ENCODE measurements around the gene ADI1.

The ADI1 gene, protein sequence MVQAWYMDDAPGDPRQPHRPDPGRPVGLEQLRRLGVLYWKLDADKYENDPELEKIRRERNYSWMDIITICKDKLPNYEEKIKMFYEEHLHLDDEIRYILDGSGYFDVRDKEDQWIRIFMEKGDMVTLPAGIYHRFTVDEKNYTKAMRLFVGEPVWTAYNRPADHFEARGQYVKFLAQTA

DNA sequence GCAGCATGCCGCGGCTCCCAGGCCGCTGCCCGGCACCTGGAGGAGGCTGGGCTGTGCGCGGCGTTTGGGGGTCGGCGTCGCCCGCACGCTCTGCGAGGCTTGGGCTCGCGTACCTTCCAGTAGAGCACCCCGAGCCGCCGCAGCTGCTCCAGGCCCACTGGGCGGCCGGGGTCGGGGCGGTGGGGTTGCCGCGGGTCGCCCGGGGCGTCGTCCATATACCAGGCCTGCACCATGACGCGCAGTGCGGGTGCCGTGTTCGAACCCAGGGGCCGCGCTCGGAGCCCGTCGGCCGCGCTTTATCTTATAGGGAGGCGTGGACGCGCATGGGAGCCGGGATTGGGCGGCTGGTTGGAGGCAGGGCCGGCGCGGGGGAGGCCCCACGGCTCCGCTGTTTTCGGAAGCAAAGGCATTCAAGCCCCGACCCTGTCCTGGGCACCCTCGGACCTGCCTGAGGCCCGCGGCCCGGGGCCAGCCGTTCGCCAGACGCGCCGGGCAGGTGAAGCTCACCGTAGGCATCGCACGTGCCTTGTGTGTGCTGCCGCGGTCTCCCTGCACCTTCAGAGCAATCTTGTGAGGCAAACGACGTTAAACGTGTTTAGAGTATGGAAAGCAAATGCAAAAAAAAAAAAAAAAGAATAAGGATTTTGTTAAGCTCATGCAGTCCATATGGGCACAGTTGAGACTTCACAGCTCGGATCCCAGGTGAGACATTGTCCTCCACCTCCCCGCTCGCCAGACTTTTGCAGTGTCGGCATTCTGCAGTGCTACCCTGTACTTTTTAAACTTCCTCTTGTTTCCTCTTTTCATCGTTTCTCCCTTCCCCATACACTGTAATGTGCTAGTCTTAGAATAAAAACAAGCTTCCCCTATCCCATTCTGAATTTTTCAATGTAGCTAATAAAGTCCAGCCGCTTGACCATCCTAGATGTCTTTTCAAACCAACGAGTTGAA lies at the start of gene ADI1:
ADI1 (minus strand) TSS at position 277 of the 951 bp plus-strand sequence; CDS start at position 233, 44 bp downstream.
- peak; percentile 75 for DNase-seq

DNA sequence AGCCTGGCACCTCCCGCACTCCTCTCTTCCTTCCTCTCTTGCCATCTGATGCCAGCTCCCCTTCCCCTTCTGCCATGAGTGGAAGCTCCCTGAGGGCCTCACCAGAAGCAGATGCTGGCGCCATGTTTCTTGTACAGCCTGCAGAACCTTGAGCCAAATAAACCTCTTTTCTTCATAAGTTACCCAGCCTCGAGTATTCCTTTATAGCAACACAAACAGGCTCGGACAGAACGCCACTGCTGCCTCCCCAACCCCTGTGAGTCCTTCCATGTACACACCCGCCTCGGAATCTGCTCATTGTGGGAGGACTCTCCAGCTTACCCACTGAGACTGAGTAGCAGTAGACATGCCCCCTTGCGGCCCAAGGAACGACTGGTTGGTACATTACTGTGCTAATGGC lies 47.5 kb upstream of the ADI1 start:
- DNase-seq = no peak

DNA sequence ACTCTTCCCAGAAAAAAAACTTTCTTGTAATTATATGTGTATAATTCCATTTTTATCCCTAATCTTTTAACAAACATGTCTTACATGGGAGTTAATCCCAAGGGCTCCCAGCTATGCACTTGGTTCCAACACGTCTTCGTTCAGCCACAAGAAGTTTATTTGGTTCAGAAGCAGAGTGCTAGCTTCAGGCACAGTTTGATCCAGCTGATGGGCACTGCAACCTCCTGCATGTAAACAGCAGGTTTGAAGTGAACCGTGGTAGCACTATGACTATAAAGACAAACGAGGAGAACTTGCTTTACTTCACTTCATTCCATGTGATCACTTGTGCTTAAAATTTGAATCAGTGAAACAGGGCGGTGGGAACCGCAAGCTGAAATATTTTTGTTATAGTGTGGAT lies 45.8 kb upstream of the ADI1 start:
- no peak for DNase-seq

DNA sequence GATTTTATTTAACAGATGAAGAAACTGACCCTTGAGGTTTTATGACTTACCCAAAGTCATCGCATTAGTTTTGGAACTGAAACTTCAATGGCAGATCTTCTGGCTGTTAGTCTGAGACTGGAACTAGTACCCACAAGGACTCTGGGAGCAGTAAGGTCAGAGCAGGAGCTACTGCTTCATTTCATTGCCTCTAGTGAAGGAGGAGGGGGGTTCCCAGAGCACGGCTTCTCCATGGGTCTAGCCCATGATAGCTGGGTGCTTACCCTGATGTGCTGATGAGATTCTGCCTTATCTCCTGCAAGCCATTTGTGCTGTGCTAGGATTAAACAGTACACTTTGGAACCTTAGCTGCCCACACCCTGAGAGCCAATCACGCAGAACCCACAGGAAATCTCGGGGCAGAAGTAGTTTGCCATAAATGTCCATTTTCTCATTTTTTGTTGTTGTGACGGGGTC lies 44.2 kb upstream of the ADI1 start:
- DNase-seq = no peak

DNA sequence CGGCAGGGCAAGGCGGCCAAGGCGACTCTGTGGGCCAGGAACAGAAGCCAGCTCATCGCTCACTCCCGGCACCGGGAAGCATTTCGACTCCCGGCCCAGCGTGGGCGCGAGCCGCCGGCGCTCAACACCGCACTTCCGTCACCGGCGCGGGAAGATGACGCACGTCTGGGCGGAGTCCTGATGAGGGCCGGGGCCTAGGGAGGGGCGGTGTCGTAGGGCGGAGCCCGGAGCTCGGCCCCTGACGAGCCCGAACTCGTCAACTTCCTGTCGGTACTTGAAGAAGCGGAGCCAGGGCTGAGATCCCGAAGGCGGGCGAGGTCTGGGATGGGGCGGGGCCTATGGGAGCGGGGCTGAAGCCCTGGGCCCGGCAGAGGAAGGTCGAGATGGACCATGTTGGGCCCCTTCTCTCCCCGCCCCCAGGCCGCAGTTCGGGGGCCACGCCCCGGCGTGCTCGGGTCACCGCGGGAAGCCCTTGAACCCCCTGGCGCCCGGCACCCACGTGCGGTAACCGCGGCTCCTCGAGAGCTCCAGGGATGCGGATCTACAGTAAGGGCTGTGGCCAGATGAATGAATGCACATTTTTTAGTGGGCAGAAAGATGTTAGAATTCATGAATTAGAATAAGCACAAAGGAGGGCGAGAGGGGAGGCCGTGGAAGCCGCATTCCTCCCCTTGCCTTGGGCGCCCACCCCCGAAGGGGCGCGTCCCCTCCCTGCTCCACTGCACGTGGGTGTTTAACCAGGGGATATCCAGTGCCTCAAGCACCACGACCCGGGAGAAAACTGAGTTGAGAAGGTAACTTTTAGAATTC lies 39.1 kb upstream of the ADI1 start, which contains the start of gene RNASEH1:
RNASEH1 (minus strand) TSS at position 129 of the 810 bp plus-strand sequence; CDS start at position 56, 73 bp downstream.
- peak; percentile 96 for DNase-seq

DNA sequence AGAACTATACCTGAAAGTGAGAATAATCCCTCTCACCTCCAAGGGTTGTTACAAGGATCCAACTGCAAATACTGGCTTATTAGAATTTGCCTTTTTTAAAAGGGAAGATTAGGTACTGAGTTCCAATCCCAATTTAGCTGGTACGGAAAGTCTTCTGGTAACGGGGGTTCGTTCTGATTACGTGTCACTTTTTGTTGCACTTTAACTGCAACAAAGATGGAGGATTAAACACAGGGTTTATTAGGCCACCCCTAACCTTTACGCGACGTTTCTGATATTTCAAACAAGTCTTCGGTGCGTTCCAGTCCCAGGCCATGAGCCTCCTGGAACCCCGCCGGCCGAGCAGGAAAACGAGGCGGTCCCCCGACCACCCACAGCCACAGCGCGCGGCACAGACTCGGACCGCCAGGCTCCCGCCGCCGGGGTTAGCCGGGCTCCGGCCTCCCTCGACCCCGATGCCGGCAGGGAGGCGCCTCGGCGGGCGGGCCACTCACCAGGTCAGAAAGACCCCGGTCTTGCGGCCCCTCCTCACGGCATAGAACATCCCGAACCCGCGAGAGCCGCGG lies 38.4 kb upstream of the ADI1 start:
- no peak for DNase-seq

DNA sequence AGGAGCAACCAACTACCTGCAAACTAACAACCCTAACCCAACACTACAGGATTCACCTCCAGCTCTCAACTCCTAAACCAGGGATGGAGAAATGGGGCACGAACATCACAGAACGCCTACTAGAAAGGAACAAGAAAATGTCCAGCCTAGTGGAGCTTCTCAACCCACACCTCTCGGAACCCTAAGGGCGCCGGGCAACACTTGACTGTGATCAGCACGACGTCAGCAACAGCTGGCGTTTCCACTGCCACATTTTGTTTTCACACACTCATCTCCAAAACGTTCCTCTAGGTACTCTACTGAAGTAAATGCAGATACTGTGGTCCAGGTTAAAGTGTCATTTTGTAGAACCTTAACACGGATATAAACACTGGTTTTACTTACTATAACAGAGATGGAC lies 34.6 kb upstream of the ADI1 start:
- DNase-seq = no peak

DNA sequence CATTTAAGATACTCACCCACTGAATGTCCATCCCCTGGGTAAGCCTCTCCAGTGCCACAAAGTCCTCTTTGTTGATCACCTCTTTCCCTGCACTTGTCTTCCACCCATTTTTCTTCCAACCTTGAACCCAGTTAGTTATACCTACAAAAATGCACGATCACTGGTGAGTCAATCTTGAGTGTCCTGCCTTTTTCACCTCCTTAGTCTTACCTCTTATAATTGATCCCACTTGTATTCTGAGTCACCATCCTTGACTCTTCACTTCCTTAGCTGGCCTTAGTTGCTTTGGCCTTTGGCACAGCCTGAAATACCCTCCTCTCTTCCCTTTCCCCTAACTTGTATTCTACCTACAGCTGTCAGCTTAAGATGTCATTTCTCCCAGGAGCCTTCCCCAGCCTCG lies 28.6 kb upstream of the ADI1 start:
- DNase-seq = no peak

DNA sequence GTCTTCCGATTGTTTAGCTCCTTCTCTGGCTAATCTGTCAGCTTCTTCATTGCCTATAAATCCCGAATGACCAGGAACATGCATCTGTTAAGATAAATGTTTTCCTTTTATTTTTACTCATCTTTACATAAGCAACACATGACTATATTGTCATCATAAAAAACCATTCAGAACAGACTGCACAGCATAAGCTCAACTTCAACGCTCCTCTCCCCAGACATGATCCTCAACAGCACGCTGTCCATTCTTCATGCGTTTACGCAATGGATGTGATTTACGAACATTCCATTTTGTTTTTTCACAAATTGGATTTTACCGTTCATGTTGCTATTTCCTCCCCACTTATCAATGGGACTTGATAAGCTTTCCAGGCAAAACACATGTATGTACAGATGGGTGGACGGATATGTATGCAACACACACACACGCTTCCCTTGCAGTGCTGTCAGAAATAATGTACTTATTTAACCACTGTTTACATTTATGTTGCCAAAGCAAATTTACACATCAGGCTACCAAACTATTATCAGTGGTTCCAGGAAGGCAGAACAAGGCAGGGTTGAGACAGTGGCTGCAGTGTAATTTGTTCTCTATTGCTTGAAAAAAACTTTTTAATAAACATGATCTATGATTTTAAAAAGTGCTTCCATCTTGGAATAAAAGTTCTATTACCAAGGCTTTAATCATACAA lies 26.6 kb upstream of the ADI1 start:
- DNase-seq = no peak

DNA sequence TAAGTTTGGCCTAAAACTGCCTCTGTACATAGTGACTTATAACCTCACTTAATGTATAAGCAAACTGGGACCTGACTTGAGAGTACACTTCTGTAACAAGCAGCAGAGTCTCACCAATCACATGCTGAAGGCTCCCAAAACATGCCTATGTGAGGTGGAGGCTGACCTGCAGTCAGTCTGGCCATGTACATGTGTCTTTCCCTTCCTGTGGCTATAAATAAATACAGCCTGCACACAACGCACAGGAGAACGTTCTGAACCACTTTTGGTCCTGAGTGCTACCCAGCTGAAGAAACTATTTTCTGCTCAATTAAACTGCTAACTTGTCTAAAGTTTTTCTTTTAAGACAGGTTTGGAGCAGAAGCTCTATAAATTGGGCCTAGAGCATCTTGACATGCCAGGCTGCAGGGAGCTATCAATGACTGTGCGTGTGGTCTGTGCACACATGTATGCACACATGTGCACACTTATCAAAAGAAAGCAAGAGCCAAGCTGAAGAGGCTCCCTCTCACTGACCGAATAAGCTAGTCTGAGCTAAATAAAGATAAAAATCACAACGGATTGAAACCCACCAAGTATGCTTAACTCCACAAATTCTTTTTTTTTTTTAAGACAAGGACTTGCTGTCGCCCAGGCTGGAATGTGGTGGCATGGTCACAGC lies 23.8 kb upstream of the ADI1 start:
- DNase-seq = no peak

DNA sequence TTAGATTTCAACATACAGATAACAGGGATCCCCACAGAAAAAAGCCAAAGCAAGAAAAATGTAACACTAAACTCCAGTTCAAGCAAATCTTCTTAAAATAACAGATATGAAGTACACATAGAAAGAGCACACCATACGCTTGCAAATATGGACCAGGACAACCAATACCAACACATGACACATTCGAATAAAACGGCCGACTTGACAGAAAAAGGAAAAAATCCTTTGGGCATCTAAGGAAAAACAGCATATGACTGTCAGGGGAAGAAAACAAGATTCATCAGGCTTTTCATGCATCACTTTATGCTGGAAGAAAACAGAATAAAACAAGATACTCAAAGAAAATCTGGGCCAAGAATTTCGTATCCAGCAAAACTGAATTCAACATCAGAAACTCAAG lies 22.8 kb upstream of the ADI1 start:
- DNase-seq = no peak

DNA sequence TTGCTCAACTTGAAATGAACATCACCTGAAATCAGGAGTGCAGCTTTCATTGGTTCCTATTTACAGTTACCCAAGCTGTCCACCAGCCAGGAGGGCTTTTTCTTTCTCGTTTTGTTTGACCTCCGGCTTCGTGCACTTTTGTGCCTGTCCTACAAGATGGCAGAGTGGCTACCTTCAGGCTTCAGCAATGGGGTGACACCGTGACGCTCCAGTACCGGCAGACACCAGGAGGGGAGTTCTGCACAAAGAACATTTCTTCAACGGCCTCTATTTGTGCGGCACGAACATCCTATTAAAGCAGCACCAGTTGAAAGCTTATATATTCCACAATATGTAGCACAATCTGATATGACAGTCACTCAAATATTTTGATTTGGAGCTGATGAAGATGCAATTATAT lies 20.5 kb upstream of the ADI1 start:
- no peak for DNase-seq

DNA sequence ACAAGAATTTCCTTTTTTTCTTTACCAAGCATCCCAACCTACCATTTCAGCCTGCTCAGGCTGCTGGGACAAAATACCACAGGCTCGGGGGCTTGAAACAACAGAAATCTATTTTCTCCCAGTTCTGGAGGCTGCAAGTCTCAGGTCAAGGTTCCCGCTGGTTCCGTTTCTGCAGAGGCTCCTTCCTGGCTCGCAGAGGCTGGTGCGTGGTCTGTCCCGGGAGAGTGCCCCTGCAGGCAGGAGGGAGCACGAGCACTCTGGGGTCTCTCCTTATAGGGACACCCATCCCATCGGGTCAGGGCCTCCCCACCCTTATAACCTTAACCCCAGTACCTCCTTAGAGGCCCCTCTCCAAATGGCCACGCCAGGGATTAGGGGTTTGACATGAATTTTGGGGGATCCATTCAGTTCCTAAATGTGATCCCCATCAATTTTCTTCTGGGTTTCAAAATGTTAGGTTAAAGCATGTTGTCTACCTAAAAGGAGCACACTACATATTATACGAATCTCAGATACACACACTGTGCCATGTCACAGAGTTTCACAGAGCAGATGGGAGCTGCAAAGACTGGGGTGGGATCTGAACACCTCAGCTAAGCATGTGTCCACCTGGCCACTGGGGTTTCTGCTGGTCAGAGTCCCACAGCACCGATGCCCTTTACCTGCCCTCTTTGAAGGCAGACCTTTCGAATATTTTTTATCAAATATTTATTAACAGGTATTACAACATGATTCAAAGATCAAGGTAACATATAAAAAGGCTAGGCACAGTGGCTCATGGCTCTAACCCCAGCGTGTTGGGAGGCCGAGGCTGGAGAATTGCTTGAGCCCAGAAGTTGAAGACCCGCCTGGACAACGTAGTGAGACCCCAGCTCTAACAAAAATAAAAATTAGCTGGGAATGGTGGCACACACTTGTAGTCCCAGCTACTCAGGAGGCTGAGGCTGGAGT lies 17.6 kb upstream of the ADI1 start:
- no peak for DNase-seq

DNA sequence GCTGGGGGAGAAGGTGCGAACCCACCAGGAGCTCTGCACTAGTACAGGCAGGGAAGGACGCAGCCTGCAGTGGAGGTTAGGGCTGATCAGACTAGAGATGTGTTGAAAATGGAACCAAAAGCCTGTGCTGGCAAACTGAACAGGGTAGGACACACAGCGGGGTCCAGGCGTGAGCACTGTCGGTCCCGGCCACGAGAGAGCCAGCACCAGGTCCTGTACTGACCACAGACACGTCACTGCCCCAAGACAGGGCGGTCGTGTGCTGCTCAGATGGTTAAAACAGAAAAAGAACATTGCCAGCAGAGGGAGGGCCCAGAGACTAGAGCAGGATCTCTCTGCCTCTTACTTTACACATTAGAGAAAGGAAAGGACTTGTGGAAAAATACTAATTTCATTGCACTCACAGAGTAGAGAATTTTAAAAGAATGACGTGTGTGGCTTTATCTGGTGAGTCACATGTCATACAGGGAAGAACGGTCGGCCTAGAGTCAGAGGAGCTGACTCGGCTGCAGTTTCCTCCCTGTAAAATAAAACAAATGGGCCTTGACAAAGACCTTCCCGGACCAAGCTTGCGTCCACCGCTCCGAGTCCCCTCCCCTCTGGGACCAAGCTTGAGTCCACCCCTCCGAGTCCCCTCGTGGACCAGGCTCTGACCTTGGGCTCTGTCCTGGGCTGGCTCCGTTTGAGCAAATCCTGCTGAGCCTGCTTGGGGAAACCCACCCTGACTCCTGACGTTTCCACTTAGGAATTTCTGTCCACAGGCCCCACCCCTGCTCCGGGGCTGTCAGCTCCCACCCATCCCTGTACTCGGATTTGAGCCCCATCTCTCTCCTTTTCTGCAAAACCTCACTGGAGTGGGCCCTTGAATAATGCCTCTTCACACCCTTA lies 16.7 kb upstream of the ADI1 start:
- DNase-seq = no peak

DNA sequence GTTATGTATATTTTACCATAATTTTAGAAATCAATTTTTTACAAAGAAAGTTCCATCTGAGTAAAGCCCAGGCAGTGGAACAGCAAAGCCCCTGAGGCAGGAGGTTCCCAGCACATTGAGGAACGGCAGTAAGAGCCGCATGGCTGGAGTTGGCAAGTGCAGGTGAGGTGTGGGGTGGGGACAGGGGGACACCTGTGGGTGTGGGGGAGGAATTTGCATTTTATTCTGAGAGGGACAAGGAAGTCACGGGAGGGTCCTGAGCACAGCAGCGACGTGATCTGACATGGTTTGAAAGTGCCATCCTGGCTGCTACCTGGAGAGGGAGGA lies 16.1 kb upstream of the ADI1 start:
- DNase-seq = no peak

DNA sequence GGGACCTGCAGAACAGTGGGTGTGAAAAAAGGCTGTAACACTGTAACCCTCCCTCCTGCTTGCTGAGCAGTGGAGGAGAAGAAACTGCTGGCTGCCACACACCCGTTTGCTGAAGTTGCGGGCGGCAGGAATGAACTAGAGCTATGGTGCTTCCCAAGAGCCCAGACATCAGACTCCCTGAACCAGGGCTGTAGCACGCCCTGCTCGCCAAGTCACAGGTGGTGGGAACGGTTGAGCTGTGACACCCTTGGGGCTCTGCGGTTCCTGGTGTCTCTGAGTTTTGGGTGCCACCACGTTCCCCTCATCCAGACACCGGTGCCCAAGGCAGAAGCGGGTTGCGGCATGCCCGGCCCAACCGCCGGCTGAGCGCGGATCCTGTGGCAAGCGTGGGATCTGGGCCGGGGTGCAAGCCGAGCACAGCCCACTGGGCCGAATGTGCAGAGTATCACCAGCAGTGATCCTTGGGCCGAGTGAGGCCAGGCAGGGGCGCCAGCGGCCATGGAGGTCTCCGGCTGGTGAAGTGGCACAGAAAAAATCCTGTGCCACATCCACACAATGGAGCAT lies 15.0 kb upstream of the ADI1 start:
- DNase-seq = no peak

DNA sequence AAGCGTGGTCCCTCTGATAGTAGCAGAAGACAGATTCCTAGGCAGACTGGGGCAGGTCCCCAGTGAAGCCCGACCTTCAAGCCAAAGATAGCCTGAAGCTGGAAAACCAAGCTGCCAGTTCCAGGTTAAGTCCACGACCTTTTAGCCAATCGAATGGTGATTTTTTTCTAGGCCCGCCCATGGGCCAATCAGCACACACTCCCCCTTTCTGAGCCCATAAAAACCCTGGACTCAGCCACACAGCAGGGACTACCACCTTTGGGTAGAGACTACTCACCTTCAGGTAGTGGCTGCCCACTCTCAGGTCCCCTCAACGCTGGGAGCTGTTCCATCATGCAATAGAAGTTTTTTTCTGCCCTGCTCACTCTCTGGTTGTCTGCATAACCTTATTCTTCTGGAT lies 14.5 kb upstream of the ADI1 start:
- no peak for DNase-seq

DNA sequence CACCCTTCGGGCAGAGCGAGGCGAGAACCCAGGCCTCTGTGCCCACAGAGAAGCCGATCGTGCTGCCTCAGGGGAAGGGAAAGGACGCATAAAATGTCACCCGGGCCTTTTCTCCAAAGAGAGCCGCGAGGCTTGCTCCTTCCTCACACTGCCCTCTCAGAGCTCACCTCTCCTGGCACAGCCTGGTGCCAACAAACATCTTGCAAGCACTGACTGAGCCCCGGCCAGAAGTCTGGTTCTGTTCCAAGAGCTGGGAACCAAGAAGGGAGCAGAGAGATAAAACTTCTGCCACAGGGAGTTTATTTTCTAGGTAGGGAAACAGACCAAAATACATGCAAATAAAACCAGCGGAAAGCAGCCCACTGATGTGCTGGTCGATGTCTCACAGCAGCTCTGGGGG lies 13.6 kb upstream of the ADI1 start:
- no peak for DNase-seq

DNA sequence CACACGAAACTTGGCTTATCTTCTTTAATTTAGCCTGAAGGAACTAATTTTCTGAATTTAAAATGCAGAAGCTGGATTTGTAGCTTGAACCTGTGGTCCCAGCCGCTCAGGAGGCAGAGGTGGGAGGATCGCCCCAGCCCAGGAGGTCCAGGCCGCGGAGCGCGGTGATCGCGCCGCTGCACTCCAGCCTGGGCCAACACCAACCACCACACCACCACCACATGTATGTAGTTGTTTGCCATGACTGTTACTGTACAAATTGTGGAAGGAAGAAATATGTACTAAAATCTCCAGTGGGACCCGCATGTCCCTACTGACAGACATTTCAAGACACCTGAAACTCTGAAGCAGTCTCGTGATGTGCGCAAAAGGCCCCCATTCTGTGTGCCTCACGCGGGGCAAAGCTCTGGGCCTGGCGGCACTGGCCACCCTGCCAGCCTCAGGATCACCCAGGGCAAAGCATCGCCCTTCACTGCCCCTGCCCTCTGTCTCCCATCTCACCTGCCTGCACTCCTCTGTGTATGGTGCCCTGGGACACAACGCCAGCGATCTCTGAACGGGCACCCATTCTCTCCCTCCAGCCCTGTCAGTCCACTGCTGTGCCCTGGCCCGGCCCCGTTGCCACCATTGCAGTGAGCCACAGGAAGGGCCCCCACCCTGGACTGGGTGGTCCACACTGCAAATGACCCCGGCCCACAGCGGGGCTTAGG lies 10.1 kb upstream of the ADI1 start:
- no peak for DNase-seq
